ENCODE measurements around the gene ZC2HC1C. TPM values are rescaled to one million over a fixed set of nuclear protein-coding genes. Genes with fewer than 3 reads are reported as not detected.

The ZC2HC1C gene
- total and polyA plus RNA-seq, 9 of the 15 experiments (the other 6 are each of a cell fraction or from before 2014, with no cell fraction given): 6.3 to 9.2 (median 7.7) TPM

- H3K9me3 ChIP-seq (replicated peaks; ENCODE audit: control insufficient read depth, insufficient read depth, low read depth, low read length): no peaks in the 10 kb centered on the region
- H3K4me1 ChIP-seq (replicated peaks in 1 of 2; ENCODE audit: control insufficient read depth in 2 of 2, insufficient read depth in 2 of 2, low read length in 2 of 2): no peaks in the 10 kb centered on the region
- no peaks in the 10 kb centered on the region for H3K27me3 ChIP-seq (ENCODE audit: control insufficient read depth in 2 of 2, insufficient read depth in 2 of 2, low read length in 2 of 2)
- FAIRE-seq (no peak), ATAC-seq (no peak), DNase-seq (ENCODE audit: extremely low read depth in 1 of 4, low spot score in 3 of 4) (no peak)
- ChIA-PET POLR2A (interaction anchor here (1.2 to 1.8 kb wide), 2 partner anchors 8 to 19 kb away, joined by 3 to 6 read pairs; partner anchors contain the start of gene NEK9), CTCF (ENCODE audit: low intra/inter-chr PET ratio) (no interaction called here)
- no peak overlapping the region for H3K9ac ChIP-seq (ENCODE audit: insufficient read depth in 1 of 2, low read depth in 2 of 2, low read length in 2 of 2)
- H4K20me1 ChIP-seq (replicated peaks; ENCODE audit: control insufficient read depth, insufficient read depth, low read length): no peaks in the 10 kb centered on the region
- peaks cover 45% of the 10 kb centered on the region; the same call in 2 of the 3 replicates for H3K36me3 ChIP-seq (ENCODE audit: control insufficient read depth, insufficient read depth, low read length)
- no peak overlapping the region for H2AFZ ChIP-seq (ENCODE audit: low read depth, low read length)
- H3K27ac ChIP-seq (ENCODE audit: extremely low read depth, low read depth, low read length): no peak overlapping the region
- H3K9me1 ChIP-seq (ENCODE audit: control insufficient read depth, insufficient read depth, low read length): no peaks in the 10 kb centered on the region
- in situ Hi-C loops (cut with MboI) (no loop called here), intact Hi-C loops (cut with micrococcal nuclease) (no loop called here)
- TF ChIP-seq TAF9B (IDR thresholded peaks at IDR 0.05; ENCODE audit: partially characterized antibody) (no peak), NFE2 (IDR thresholded peaks at IDR 0.05; ENCODE audit: low read depth) (no peak), MBD1 (CRISPR knock-in tag; IDR thresholded peaks at IDR 0.05) (no peak), MTA2 (IDR thresholded peaks at IDR 0.05; ENCODE audit: low read depth) (no peak), SAP30 (IDR thresholded peaks at IDR 0.05; ENCODE audit: borderline replicate concordance, insufficient read depth, low read depth, low read length, poor library complexity, severe bottlenecking) (no peak), BCOR (IDR thresholded peaks at IDR 0.05) (no peak), TBP (optimal IDR thresholded peaks at IDR 0.05; ENCODE audit: low read depth, low read length) (no peak), MCM2 (IDR thresholded peaks at IDR 0.05; ENCODE audit: low read depth) (no peak), ZNF449 (CRISPR knock-in tag; IDR thresholded peaks at IDR 0.05) (no peak), KLF1 (tag; IDR thresholded peaks at IDR 0.05) (no peak), DEAF1 (CRISPR knock-in tag; IDR thresholded peaks at IDR 0.05) (no peak), THRA (IDR thresholded peaks at IDR 0.05) (no peak), ZNF197 (CRISPR knock-in tag; IDR thresholded peaks at IDR 0.05; ENCODE audit: low read depth) (no peak), HDAC1 (IDR thresholded peaks at IDR 0.05) (no peak), NCOA2 (IDR thresholded peaks at IDR 0.05; ENCODE audit: partially characterized antibody in 2 of 2) (no peak), GATAD2B (IDR thresholded peaks at IDR 0.05; ENCODE audit: borderline replicate concordance) (no peak), SNAPC5 (CRISPR knock-in tag; IDR thresholded peaks at IDR 0.05) (no peak), ZNF766 (CRISPR knock-in tag; conservative IDR thresholded peaks at IDR 0.05) (no peak), NCOA6 (IDR thresholded peaks at IDR 0.05) (no peak)
- H3K4me3 ChIP-seq: no peak overlapping the region
- WGBS (ENCODE audit: insufficient coverage, low coverage, missing lambda C conversion rate): 84% methylated on average over 3 of the region's 3 CpGs
- no TSS peak for BruUV-seq (replicated peaks)
- H3K4me2 ChIP-seq (ENCODE audit: insufficient read depth, low read length): no peak overlapping the region
- no peaks in the 10 kb centered on the region for H3K79me2 ChIP-seq (ENCODE audit: control insufficient read depth, insufficient read depth, low read length)
Observed at GRCh38 chr14:75107186-75107585, 37.7 kb downstream of the ZC2HC1C start.

Measured in K562 (cell line).